Embryonic facial prominence (tissue), 1 donor: Measurements from ENCODE around the gene COX8C.
"Not testable (repeated sequence)": the region's sequence is repeated elsewhere in the genome, so short reads cannot be mapped to it uniquely, and the experiment has no call there.

Source experiments
- DNase-seq: peaks from one replicate; pipeline ENCODE4 v3.0.0-alpha.2; 2016; ENCODE audit errors: extremely low spot score

Gene COX8C

GRCh38 chr14:93369713-93370266 lies 22.8 kb downstream of the COX8C start:
- DNase-seq = no peak

DNA sequence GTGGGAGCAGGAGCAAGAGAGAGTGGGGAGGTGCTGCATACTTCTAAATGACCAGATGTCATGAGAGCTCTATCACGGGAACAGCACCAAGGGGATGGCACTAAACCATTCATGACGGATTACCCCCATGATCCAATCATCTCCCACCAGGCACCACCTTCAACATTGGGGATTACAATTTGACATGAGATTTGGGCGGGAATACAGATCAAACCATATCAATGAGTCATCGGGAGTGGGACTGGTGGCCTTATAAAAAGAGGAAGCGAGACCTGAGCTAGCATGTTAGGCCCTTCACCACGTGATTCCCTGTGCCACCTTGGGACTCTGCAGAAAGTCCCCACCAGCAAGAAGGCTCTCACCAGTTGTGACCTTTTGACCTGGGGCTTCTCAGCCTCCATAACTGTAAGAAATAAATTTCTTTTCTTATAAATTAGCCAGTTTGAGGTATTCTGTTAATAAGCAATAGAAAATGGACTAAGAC lies 28.7 kb downstream of the COX8C start:
- DNase-seq = no peak

DNA sequence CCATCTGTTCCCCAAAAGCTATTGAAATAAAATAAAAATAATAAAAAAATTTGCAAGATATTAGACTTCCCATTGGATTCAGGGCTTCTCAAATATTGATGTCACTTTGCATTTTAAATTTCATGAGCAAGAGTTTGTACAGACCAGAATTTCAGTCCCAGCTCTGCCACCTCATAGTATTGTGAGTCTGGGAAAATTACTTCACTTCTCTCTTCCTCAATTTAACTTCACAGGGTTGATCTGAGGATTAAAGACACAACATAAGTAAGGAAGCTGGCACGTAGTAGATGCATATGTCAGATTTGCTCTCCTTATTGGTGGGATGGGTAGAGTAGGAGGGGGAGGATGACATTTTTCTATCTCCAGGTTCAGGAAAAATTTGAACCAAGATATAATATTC lies 32.8 kb downstream of the COX8C start:
- no peak for DNase-seq

- no peak for DNase-seq
These were observed 34.7 kb downstream of the COX8C start for GRCh38 chr14:93381644-93382043.

GRCh38 chr14:93384256-93384655 lies 37.3 kb downstream of the COX8C start:
- not testable (repeated sequence) for DNase-seq

DNA sequence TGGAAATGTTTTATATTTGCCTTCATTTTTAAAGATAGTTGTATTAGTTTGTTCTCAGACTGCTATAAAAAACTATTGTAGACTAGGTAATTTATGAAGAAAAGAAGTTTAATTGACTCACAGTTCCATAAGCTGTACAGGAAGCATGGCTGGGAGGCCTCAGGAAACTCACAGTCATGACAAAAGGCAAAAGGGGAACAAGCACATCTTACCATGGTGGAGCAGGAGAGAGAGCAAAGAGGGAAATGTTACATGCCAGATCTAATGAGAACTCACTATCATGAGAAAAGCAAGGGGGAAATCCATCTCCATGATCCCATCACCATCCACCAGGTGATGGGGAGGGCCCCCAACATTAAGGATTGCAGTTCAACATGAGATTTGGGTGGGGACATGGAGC lies 48.2 kb downstream of the COX8C start:
- DNase-seq = no peak

DNA sequence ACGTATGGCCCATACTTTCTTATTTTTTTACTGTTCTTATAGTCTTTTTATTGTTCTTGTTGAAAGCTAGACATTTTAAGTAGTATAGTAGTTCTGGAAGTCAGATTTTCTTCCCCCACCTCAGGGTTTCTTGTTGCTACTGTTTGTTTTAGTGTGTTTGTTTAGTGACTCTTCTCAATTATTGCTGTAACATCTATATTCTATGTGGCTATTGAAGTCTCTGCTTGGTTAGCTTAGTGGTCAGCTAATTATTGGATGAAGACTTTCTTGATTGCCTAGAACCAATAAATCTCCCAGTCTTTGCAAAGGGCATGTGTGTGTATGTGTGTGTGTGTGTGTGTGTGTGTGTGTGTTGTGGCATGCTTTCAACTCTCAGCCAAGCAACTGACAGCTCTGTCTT lies 49.5 kb downstream of the COX8C start:
- no peak for DNase-seq
